Measurements from ENCODE around the gene DUS3L.

DUS3L gene

GRCh38 chr19:5809053-5809452 is 18.1 kb upstream of the DUS3L start:
- TF ChIP-seq CTCF (IDR thresholded peaks at IDR 0.05; ENCODE audit: insufficient read depth, low read length), result no peak
- no peak for TF ChIP-seq REST (IDR thresholded peaks at IDR 0.05; ENCODE audit: insufficient replicate concordance, low read depth)
- no peak for TF ChIP-seq POLR2AphosphoS5 (IDR thresholded peaks at IDR 0.05; ENCODE audit: low read depth)
- no peak for TF ChIP-seq SPI1 (IDR thresholded peaks at IDR 0.05; ENCODE audit: borderline replicate concordance, low read depth)
- no peak for TF ChIP-seq GABPA (IDR thresholded peaks at IDR 0.05; ENCODE audit: low read depth)
- H3K27ac ChIP-seq (replicated peaks), result no peak overlapping the region; the same call in 1 of the 2 replicates
- peaks cover 21% of the 10 kb centered on the region for H3K27me3 ChIP-seq (ENCODE audit: insufficient read depth, poor library complexity, severe bottlenecking)
- H3K4me3 ChIP-seq (replicated peaks; ENCODE audit: insufficient read depth, low read length), result no peak overlapping the region
- DNase-seq (ENCODE audit: low read depth in 1 of 2, low spot score in 1 of 2), result peak; percentile 62 to 87

- DNase-seq (ENCODE audit: low read depth in 1 of 2, low spot score in 1 of 2), result no peak
- peaks cover 22% of the 10 kb centered on the region for H3K27me3 ChIP-seq (ENCODE audit: insufficient read depth, poor library complexity, severe bottlenecking)
- no peak overlapping the region for H3K27ac ChIP-seq (replicated peaks)
- TF ChIP-seq SPI1 (IDR thresholded peaks at IDR 0.05; ENCODE audit: borderline replicate concordance, low read depth), result no peak
- TF ChIP-seq CTCF (IDR thresholded peaks at IDR 0.05; ENCODE audit: insufficient read depth, low read length), result no peak
- no peak for TF ChIP-seq REST (IDR thresholded peaks at IDR 0.05; ENCODE audit: insufficient replicate concordance, low read depth)
- TF ChIP-seq GABPA (IDR thresholded peaks at IDR 0.05; ENCODE audit: low read depth), result no peak
- no peak for TF ChIP-seq POLR2AphosphoS5 (IDR thresholded peaks at IDR 0.05; ENCODE audit: low read depth)
- H3K4me3 ChIP-seq (replicated peaks; ENCODE audit: insufficient read depth, low read length), result no peak overlapping the region
Measured at GRCh38 chr19:5808120-5808816, 17.3 kb upstream of the DUS3L start.

- TF ChIP-seq CTCF (IDR thresholded peaks at IDR 0.05; ENCODE audit: insufficient read depth, low read length) (no peak), SPI1 (IDR thresholded peaks at IDR 0.05; ENCODE audit: borderline replicate concordance, low read depth) (no peak), REST (IDR thresholded peaks at IDR 0.05; ENCODE audit: insufficient replicate concordance, low read depth) (no peak), GABPA (IDR thresholded peaks at IDR 0.05; ENCODE audit: low read depth) (no peak), POLR2AphosphoS5 (IDR thresholded peaks at IDR 0.05; ENCODE audit: low read depth) (no peak)
- Histone ChIP-seq H3K4me3 (replicated peaks; ENCODE audit: insufficient read depth, low read length) (no peak overlapping the region), H3K27ac (replicated peaks) (no peak overlapping the region), H3K27me3 (ENCODE audit: insufficient read depth, poor library complexity, severe bottlenecking) (peaks cover 22% of the 10 kb centered on the region)
- DNase-seq (ENCODE audit: low read depth in 1 of 2, low spot score in 1 of 2), result no peak
Measured at GRCh38 chr19:5806905-5807304, 15.9 kb upstream of the DUS3L start.

Data from HL-60 (cell line).